HEK293 (cell line): ENCODE data around the gene CHN2.

Source experiments
- CTCF ChIA-PET: fragments of 350-600 bp; formaldehyde crosslinking; extraction: SDS; loops from one replicate; lab custom pipeline; 2021; ENCODE audit warnings: antibody characterized with exemption; lab: Yijun Ruan, JAX
- POLR2A ChIA-PET: fragments of 300-600 bp; formaldehyde crosslinking; extraction: SDS; loops from one replicate; lab custom pipeline; 2020; ENCODE audit warnings: antibody characterized with exemption, inconsistent platforms; lab: Yijun Ruan, JAX
- H3K27ac ChIP-seq: fragments of 200-500 bp; sonication (Bioruptor generic); 2 replicates; pipeline ENCODE4 v1.5.1; 2014; ENCODE audit warnings: low read depth, low read length, control low read depth, inconsistent platforms; ENCODE audit errors: extremely low read depth
- H3K36me3 ChIP-seq, 2 experiments: fragments of 200-500 bp in 1 of 2; sonication (Bioruptor generic) in 1 of 2; 1 replicate in 1 of 2; 2 replicates in 1 of 2; pipeline ENCODE4 v1.5.1; 2014 to 2017; ENCODE audit warnings: inconsistent platforms in 2 of 2, low read length in 2 of 2; ENCODE audit not compliant: control insufficient read depth in 2 of 2, insufficient read depth in 1 of 2
- H3K4me1 ChIP-seq: fragments of 200-500 bp; sonication (Bioruptor generic); 2 replicates; pipeline ENCODE4 v1.5.1; 2014; ENCODE audit warnings: mild to moderate bottlenecking, low read length, inconsistent platforms; ENCODE audit not compliant: control insufficient read depth, insufficient read depth
- H3K4me3 ChIP-seq: 2 replicates; pipeline ENCODE4 v1.5.1; 2011; ENCODE audit warnings: low read depth, mild to moderate bottlenecking, control low read depth, low read length, moderate library complexity
- H3K9me3 ChIP-seq: fragments of 200-500 bp; sonication (Bioruptor generic); 2 replicates; pipeline ENCODE4 v1.5.1; 2014; ENCODE audit warnings: low read depth, low read length, inconsistent platforms; ENCODE audit not compliant: control insufficient read depth, insufficient read depth
- BCL11B ChIP-seq: fragments of 450-650 bp; formaldehyde crosslinking; IDR thresholded peaks from 2 replicates; pipeline ENCODE4 v1.5.1; 2016; ENCODE audit warnings: low read depth, missing biosample characterization, missing genetic modification characterization
- CTCF ChIP-seq: fragments of 450-650 bp; formaldehyde crosslinking; IDR thresholded peaks from 2 replicates; pipeline ENCODE4 v1.5.1; 2016; ENCODE audit warnings: missing biosample characterization, missing genetic modification characterization
- ELK4 ChIP-seq: IDR thresholded peaks from 2 replicates; pipeline ENCODE4 v1.6.1; 2011; ENCODE audit warnings: mild to moderate bottlenecking, low read depth, low read length, borderline replicate concordance
- FEZF1 ChIP-seq: fragments of 450-650 bp; formaldehyde crosslinking; IDR thresholded peaks from 2 replicates; pipeline ENCODE4 v1.5.1; 2016; ENCODE audit warnings: missing biosample characterization, missing genetic modification characterization
- KLF10 ChIP-seq: fragments of 450-650 bp; IDR thresholded peaks from 2 replicates; pipeline ENCODE4 v1.5.1; 2018; ENCODE audit warnings: missing biosample characterization, mild to moderate bottlenecking, missing genetic modification characterization
- KLF7 ChIP-seq: fragments of 450-650 bp; formaldehyde crosslinking; IDR thresholded peaks from 2 replicates; pipeline ENCODE4 v1.5.1; 2016; ENCODE audit warnings: missing biosample characterization, missing genetic modification characterization, borderline replicate concordance
- MEIS1 ChIP-seq: sonication (generic); formaldehyde crosslinking; IDR thresholded peaks from 2 replicates; pipeline ENCODE4 v1.8.1; 2022; ENCODE audit warnings: missing genetic modification reagents, mild to moderate bottlenecking, borderline replicate concordance
- PATZ1 ChIP-seq: fragments of 450-650 bp; formaldehyde crosslinking; IDR thresholded peaks from 2 replicates; pipeline ENCODE4 v1.5.1; 2016; ENCODE audit warnings: missing biosample characterization, missing genetic modification characterization
- TRIM28 ChIP-seq: IDR thresholded peaks from 2 replicates; pipeline ENCODE4 v1.6.1; 2011; ENCODE audit warnings: low read length, control low read depth, borderline replicate concordance
- WT1 ChIP-seq: fragments of 450-650 bp; formaldehyde crosslinking; IDR thresholded peaks from 2 replicates; pipeline ENCODE4 v1.5.1; 2016; ENCODE audit warnings: missing biosample characterization, missing genetic modification characterization
- YY2 ChIP-seq: fragments of 450-650 bp; formaldehyde crosslinking; IDR thresholded peaks from 2 replicates; pipeline ENCODE4 v1.5.1; 2016; ENCODE audit warnings: missing biosample characterization, missing genetic modification characterization
- ZFP41 ChIP-seq: fragments of 450-650 bp; formaldehyde crosslinking; IDR thresholded peaks from 2 replicates; pipeline ENCODE4 v1.5.1; 2016; ENCODE audit warnings: missing biosample characterization, missing genetic modification characterization, borderline replicate concordance
- ZNF138 ChIP-seq: fragments of 450-650 bp; formaldehyde crosslinking; IDR thresholded peaks from 2 replicates; pipeline ENCODE4 v1.5.1; 2016; ENCODE audit warnings: missing biosample characterization, missing genetic modification characterization, borderline replicate concordance
- ZNF449 ChIP-seq: fragments of 450-650 bp; formaldehyde crosslinking; IDR thresholded peaks from 2 replicates; pipeline ENCODE4 v1.5.1; 2017; ENCODE audit warnings: missing biosample characterization, mild to moderate bottlenecking, missing genetic modification characterization, moderate library complexity
- ZNF514 ChIP-seq: fragments of 450-650 bp; formaldehyde crosslinking; IDR thresholded peaks from 2 replicates; pipeline ENCODE4 v1.5.1; 2016; ENCODE audit warnings: missing biosample characterization, missing genetic modification characterization
- ZNF521 ChIP-seq: fragments of 450-650 bp; formaldehyde crosslinking; IDR thresholded peaks from 2 replicates; pipeline ENCODE4 v1.5.1; 2017; ENCODE audit warnings: missing biosample characterization, mild to moderate bottlenecking, missing genetic modification characterization
- ZNF530 ChIP-seq: fragments of 450-650 bp; formaldehyde crosslinking; IDR thresholded peaks from 2 replicates; pipeline ENCODE4 v1.5.1; 2016; ENCODE audit warnings: low read depth, missing biosample characterization, missing genetic modification characterization
- ZNF596 ChIP-seq: fragments of 450-650 bp; IDR thresholded peaks from 2 replicates; pipeline ENCODE4 v1.5.0; 2018; ENCODE audit warnings: missing biosample characterization, mild to moderate bottlenecking, missing genetic modification characterization, moderate library complexity
- ZNF600 ChIP-seq: fragments of 450-650 bp; formaldehyde crosslinking; IDR thresholded peaks from 2 replicates; pipeline ENCODE4 v1.5.1; 2016; ENCODE audit warnings: missing biosample characterization, missing genetic modification characterization
- ZNF610 ChIP-seq: fragments of 450-650 bp; formaldehyde crosslinking; IDR thresholded peaks from 2 replicates; pipeline ENCODE4 v1.5.1; 2016; ENCODE audit warnings: missing biosample characterization, missing genetic modification characterization, borderline replicate concordance
- ZNF645 ChIP-seq: fragments of 450-650 bp; formaldehyde crosslinking; IDR thresholded peaks from 2 replicates; pipeline ENCODE4; 2016; ENCODE audit warnings: missing biosample characterization, missing genetic modification characterization
- ZNF654 ChIP-seq: fragments of 450-650 bp; formaldehyde crosslinking; IDR thresholded peaks from 2 replicates; pipeline ENCODE4 v1.5.1; 2016; ENCODE audit warnings: low read depth, missing biosample characterization, missing genetic modification characterization
- ZNF670 ChIP-seq: fragments of 450-650 bp; formaldehyde crosslinking; IDR thresholded peaks from 2 replicates; pipeline ENCODE4 v1.5.1; 2016; ENCODE audit warnings: missing biosample characterization, missing genetic modification characterization, low read depth
- ZSCAN18 ChIP-seq: fragments of 450-650 bp; formaldehyde crosslinking; IDR thresholded peaks from 2 replicates; pipeline ENCODE4 v1.5.1; 2016; ENCODE audit warnings: missing biosample characterization, missing genetic modification characterization
- ZSCAN5A ChIP-seq: fragments of 450-650 bp; formaldehyde crosslinking; IDR thresholded peaks from 2 replicates; pipeline ENCODE4 v1.5.1; 2016; ENCODE audit warnings: missing biosample characterization, missing genetic modification characterization

The CHN2 gene

GRCh38 chr7:29363636-29364425 lies 169.3 kb downstream of the CHN2 start:
- TF ChIP-seq ZSCAN18 (no peak), ZNF600 (tag by site-specific recombination) (no peak), ZNF138 (tag by site-specific recombination) (no peak), ZNF530 (no peak), ZNF645 (tag by site-specific recombination) (no peak), PATZ1 (tag by site-specific recombination) (no peak), ZNF670 (tag by site-specific recombination) (no peak), BCL11B (no peak), KLF7 (tag by site-specific recombination) (no peak), CTCF (tag by site-specific recombination) (no peak), ZNF610 (tag by site-specific recombination) (no peak), ZNF654 (tag by site-specific recombination) (no peak), FEZF1 (tag by site-specific recombination) (no peak), KLF10 (tag by site-specific recombination) (no peak), ZNF449 (tag by site-specific recombination) (no peak), ZNF596 (no peak), WT1 (tag by site-specific recombination) (no peak)
- CTCF ChIA-PET: no interaction called here
- H3K9me3 ChIP-seq: no peaks in the 10 kb centered on the region
- no peaks in the 10 kb centered on the region for H3K36me3 ChIP-seq
- no peaks in the 10 kb centered on the region for H3K4me1 ChIP-seq
- no peak overlapping the region for H3K27ac ChIP-seq
- POLR2A ChIA-PET: no interaction called here
- no peak overlapping the region for H3K4me3 ChIP-seq

- Histone ChIP-seq H3K4me3 (no peak overlapping the region), H3K36me3 (no peaks in the 10 kb centered on the region), H3K4me1 (no peaks in the 10 kb centered on the region), H3K27ac (no peak overlapping the region), H3K9me3 (no peaks in the 10 kb centered on the region)
- POLR2A ChIA-PET: no interaction called here
- CTCF ChIA-PET: no interaction called here
- TF ChIP-seq ZNF521 (tag by site-specific recombination) (no peak), ELK4 (no peak), ZFP41 (no peak), YY2 (tag by site-specific recombination) (no peak), TRIM28 (no peak), ZNF514 (tag by site-specific recombination) (no peak), ZSCAN5A (tag by site-specific recombination) (no peak), MEIS1 (CRISPR knock-in tag) (no peak), KLF7 (tag by site-specific recombination) (no peak)
Observed at GRCh38 chr7:29364661-29365060, 170.1 kb downstream of the CHN2 start.
